GM19452 (cell line): ENCODE measurements around the gene B4GALT3.

Experiments
- ATAC-seq: cut with Tn5 transposase; IDR thresholded peaks from one replicate; pipeline ENCODE4 v1.9.1; 2021; ENCODE audit not compliant: unreplicated experiment

B4GALT3 gene

GRCh38 chr1:161130266-161130665 is 47.0 kb downstream of the B4GALT3 start:
- no peak for ATAC-seq

DNA sequence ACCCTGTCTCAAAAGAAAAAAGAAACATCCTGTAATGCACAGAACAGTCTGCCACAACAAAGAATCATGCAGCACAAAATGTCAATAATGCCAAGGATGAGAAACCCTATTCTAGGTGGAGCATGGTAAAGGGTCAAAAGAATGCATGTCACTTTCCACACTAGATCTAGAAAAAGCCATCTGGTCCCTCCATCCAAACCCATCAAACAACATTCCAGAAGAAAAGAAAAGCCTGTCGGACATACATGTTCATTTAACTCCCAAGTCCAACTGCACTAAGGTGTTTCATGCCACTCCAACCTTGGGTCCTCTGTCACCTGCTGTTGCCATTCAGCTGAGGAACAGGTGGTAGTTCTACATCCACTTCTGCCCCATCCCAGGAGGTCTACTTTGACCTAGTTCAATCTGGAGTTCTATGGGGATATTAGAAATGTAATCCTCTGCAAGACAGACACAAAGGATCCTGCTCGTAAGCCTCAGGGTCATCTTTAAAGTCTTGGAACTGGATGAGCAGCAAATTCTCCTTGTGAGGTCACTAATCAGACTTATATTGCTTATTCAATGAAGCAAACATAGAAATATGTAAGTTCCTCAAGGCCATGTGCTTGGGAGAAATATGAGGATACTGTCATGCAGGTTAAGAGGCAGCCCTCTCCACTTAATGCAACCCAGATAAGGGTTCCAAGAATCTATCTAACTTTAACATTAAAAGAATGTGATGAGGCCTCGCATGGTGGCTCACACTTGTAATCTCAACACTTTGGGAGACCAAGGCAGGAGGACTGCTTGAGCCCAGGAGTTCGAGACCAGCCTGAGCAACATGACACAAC is 48.5 kb downstream of the B4GALT3 start:
- ATAC-seq: no peak

DNA sequence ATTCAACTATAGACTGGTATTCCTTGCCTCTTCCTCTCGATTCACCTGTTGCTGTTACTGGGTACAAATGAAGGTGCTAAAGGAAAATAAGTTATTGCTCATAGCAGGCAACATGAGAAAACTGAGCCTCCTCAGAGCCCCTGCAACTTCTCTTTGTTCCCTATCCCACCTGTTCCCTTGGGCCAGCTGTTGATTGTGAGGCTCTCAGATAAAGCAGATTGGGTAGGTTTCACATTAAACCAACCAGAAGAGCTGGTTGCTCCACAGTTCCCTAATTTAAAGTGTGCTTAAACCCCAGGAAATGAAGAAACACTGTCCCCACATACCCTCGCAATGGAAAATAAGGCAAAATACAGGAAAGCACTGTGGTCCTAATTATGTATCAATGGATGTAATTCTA is 49.7 kb downstream of the B4GALT3 start:
- no peak for ATAC-seq

DNA sequence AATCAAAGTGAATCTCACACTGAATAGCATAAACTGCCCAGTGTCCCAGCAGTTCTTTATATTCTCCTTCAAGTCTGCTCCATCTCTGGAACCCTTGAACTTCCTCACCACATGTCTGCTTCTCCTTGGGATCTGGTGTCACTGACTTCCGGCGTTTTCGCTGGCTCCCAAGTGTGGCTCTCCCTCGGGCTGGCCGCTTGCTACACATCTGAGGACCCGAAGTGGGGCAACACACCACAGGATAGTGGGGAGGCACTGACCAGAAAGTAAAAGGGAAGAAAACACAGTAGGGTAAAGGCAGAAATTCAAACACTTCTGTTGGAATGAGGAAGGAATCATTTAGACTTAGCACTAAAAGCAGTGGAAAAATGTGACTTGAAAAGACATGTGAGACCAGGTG is 54.3 kb downstream of the B4GALT3 start:
- ATAC-seq: no peak

GRCh38 chr1:161121834-161122233 is 55.5 kb downstream of the B4GALT3 start:
- no peak for ATAC-seq
